SK-N-SH (cell line): Measurements from ENCODE around the gene C1orf174.

Experiments used
- GABPA ChIP-seq: IDR thresholded peaks from 2 replicates; pipeline ENCODE4 v1.4.0; 2012; ENCODE audit warnings: low read depth, mild to moderate bottlenecking
- POLR2AphosphoS5 ChIP-seq: IDR thresholded peaks from 2 replicates; pipeline ENCODE4 v1.6.1; 2012; ENCODE audit warnings: low read depth, low read length
- RXRA ChIP-seq: IDR thresholded peaks from 2 replicates; pipeline ENCODE4 v1.4.0; 2012; ENCODE audit warnings: low read depth, mild to moderate bottlenecking, borderline replicate concordance
- TF ChIP-seq, protein P1 (sequence below): fragments of 200-600 bp; sonication (generic); IDR thresholded peaks from 2 replicates; pipeline ENCODE4 v1.6.1; 2017; ENCODE audit warnings: antibody characterized with exemption, mild to moderate bottlenecking, moderate library complexity
- TF ChIP-seq, protein P2 (sequence below): IDR thresholded peaks from 2 replicates; pipeline ENCODE4 v1.4.0; 2012; ENCODE audit warnings: low read depth

DNA sequence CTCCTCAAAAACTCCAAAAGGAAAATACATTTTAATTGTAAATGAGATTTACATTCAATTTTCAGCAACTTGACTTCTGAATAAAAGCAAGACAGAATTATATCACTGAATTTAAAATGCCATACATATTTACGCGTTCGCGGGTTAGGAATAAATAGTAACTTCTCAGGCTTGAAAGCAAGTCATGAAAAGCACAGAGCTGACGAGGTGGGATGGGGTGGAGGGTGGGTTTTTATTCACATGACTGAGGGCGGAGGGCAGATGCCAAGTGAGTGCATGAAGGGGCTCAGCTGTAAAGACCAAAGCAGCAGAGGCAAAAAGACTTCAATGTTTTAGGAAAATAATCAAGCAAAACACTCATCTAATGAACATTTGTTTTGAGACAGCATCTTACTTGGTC, 48.8 kb downstream of the C1orf174 start:
- TF ChIP-seq GABPA (no peak), RXRA (no peak), POLR2AphosphoS5 (no peak)
- TF ChIP-seq, protein P1, sequence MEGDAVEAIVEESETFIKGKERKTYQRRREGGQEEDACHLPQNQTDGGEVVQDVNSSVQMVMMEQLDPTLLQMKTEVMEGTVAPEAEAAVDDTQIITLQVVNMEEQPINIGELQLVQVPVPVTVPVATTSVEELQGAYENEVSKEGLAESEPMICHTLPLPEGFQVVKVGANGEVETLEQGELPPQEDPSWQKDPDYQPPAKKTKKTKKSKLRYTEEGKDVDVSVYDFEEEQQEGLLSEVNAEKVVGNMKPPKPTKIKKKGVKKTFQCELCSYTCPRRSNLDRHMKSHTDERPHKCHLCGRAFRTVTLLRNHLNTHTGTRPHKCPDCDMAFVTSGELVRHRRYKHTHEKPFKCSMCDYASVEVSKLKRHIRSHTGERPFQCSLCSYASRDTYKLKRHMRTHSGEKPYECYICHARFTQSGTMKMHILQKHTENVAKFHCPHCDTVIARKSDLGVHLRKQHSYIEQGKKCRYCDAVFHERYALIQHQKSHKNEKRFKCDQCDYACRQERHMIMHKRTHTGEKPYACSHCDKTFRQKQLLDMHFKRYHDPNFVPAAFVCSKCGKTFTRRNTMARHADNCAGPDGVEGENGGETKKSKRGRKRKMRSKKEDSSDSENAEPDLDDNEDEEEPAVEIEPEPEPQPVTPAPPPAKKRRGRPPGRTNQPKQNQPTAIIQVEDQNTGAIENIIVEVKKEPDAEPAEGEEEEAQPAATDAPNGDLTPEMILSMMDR, result no peak
- TF ChIP-seq, protein P2, sequence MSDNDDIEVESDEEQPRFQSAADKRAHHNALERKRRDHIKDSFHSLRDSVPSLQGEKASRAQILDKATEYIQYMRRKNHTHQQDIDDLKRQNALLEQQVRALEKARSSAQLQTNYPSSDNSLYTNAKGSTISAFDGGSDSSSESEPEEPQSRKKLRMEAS, result no peak
